ENCODE results near the gene LNX2.

The LNX2 gene

GRCh38 chr13:27535546-27535945 lies 84.8 kb downstream of the LNX2 start:
- Histone ChIP-seq H2BK12ac (ENCODE audit: low read length) (no peak overlapping the region), H3K23ac (ENCODE audit: low read length) (no peak overlapping the region), H2AFZ (ENCODE audit: insufficient read depth, low read length, poor library complexity) (no peak overlapping the region), H3K4me1 (ENCODE audit: control insufficient read depth in 1 of 2, insufficient read depth in 2 of 2, low read length in 2 of 2) (peaks cover 0 to 2% of the 10 kb centered on the region in 2 experiments), H3K4me3 (ENCODE audit: low read depth, low read length) (no peak overlapping the region), H3K79me2 (ENCODE audit: control insufficient read depth, insufficient read depth, low read length, poor library complexity) (no peaks in the 10 kb centered on the region), H3K9me3 (ENCODE audit: insufficient read depth, low read depth, low read length) (no peaks in the 10 kb centered on the region), H3K9ac (ENCODE audit: low read length) (no peak overlapping the region), H2BK120ac (ENCODE audit: insufficient read depth, low read length, poor library complexity) (no peak overlapping the region), H3K4me2 (ENCODE audit: low read length) (no peak overlapping the region), H3K79me1 (ENCODE audit: low read length) (no peaks in the 10 kb centered on the region), H3K18ac (ENCODE audit: low read length) (no peak overlapping the region), H3K36me3 (ENCODE audit: control insufficient read depth in 1 of 2, insufficient read depth in 2 of 2, low read length in 2 of 2) (no peaks in the 10 kb centered on the region), H3K27me3 (ENCODE audit: insufficient read depth, low read length) (no peaks in the 10 kb centered on the region), H4K91ac (ENCODE audit: low read depth, low read length) (no peak overlapping the region), H4K12ac (ENCODE audit: low read depth, low read length) (no peak overlapping the region), H3K4ac (ENCODE audit: low read depth, low read length) (no peak overlapping the region), H4K8ac (ENCODE audit: low read depth, low read length) (no peak overlapping the region), H2BK5ac (ENCODE audit: low read depth, low read length, poor library complexity) (no peak overlapping the region), H3K14ac (ENCODE audit: low read length) (no peak overlapping the region), H3K27ac (ENCODE audit: low read depth, low read length) (no peak overlapping the region), H2AK5ac (ENCODE audit: low read length) (no peak overlapping the region)
- no CpG with 5 or more reads among the region's 8 CpGs for WGBS (ENCODE audit: extremely low coverage, insufficient coverage, insufficient read length)
- DNase-seq, result no peak

DNA sequence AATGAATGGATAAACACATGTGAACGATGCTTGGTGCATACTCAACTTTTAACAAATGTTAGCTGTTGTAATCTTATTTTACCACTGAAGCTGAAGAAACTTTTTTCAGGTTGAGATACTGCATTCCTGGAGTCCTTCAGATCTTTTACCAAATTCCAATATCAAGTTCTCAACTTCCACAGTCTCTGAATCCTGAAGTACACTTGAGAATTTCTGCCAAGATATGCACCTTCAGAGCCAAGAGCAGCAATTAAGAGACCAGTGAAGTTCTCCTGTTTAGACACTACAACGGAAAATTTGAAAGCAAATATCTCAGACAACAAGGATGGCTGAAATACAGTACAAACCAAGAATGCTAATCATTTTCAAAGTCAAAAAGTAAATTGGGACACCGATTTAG lies 85.3 kb downstream of the LNX2 start:
- Histone ChIP-seq H4K91ac (ENCODE audit: low read depth, low read length) (no peak overlapping the region), H2BK5ac (ENCODE audit: low read depth, low read length, poor library complexity) (no peak overlapping the region), H2AFZ (ENCODE audit: insufficient read depth, low read length, poor library complexity) (no peak overlapping the region), H3K9ac (ENCODE audit: low read length) (no peak overlapping the region), H3K4me3 (ENCODE audit: low read depth, low read length) (no peak overlapping the region), H3K4ac (ENCODE audit: low read depth, low read length) (no peak overlapping the region), H4K8ac (ENCODE audit: low read depth, low read length) (no peak overlapping the region), H3K9me3 (ENCODE audit: insufficient read depth, low read depth, low read length) (no peaks in the 10 kb centered on the region), H3K18ac (ENCODE audit: low read length) (no peak overlapping the region), H3K79me1 (ENCODE audit: low read length) (no peaks in the 10 kb centered on the region), H3K27me3 (ENCODE audit: insufficient read depth, low read length) (no peaks in the 10 kb centered on the region), H2BK12ac (ENCODE audit: low read length) (no peak overlapping the region), H3K4me2 (ENCODE audit: low read length) (no peak overlapping the region), H3K27ac (ENCODE audit: low read depth, low read length) (no peak overlapping the region), H3K23ac (ENCODE audit: low read length) (no peak overlapping the region), H3K79me2 (ENCODE audit: control insufficient read depth, insufficient read depth, low read length, poor library complexity) (no peaks in the 10 kb centered on the region), H3K36me3 (ENCODE audit: control insufficient read depth in 1 of 2, insufficient read depth in 2 of 2, low read length in 2 of 2) (no peaks in the 10 kb centered on the region), H3K14ac (ENCODE audit: low read length) (no peak overlapping the region), H2BK120ac (ENCODE audit: insufficient read depth, low read length, poor library complexity) (no peak overlapping the region), H3K4me1 (ENCODE audit: control insufficient read depth in 1 of 2, insufficient read depth in 2 of 2, low read length in 2 of 2) (peaks cover 0 to 2% of the 10 kb centered on the region in 2 experiments), H4K12ac (ENCODE audit: low read depth, low read length) (no peak overlapping the region), H2AK5ac (ENCODE audit: low read length) (no peak overlapping the region)
- DNase-seq, result no peak
- no CpG with 5 or more reads among the region's 3 CpGs for WGBS (ENCODE audit: extremely low coverage, insufficient coverage, insufficient read length)

DNA sequence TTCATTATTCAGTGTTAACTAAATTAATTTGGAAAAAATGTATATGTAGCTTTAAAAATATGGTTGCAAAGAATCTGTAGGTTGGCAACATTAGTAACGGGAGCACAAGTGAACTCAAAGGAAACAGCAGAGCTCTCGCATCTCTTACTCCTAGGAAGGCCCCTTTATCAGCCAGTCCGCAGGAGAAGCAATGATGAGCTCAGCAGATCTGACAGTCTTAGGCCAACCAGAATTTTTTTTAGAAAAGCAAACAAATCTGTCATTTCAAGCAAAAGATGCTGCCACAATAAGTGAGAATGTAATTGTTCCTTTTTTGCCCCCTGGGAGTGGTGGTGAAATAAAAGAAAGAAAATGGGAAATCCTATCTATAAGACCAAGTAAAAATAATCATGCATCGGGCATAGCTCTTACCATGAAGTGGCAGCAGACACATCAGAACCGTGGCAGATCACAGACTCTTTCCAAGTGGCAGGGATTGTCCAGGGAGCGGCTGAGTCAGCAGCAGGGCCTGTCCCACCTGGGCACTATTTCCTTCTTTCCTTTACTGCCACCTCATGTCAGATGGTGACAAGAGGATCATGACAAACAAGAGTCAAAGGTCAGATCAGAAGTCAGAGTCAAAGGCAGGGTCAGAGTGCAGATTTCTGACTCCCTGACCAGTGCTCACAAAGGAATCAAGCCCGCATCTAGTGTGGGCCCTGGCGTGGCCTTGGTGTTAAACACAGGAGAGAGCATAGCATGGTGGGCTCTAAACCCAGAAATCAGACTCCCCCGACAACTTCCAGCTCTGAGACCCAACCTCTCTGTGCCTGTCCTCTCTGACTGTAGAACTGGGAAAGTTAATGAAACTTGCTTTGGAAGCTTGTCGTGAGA lies 86.0 kb downstream of the LNX2 start:
- Histone ChIP-seq H4K8ac (ENCODE audit: low read depth, low read length) (no peak overlapping the region), H3K79me1 (ENCODE audit: low read length) (no peaks in the 10 kb centered on the region), H3K79me2 (ENCODE audit: control insufficient read depth, insufficient read depth, low read length, poor library complexity) (no peaks in the 10 kb centered on the region), H2AFZ (ENCODE audit: insufficient read depth, low read length, poor library complexity) (no peak overlapping the region), H3K36me3 (ENCODE audit: control insufficient read depth in 1 of 2, insufficient read depth in 2 of 2, low read length in 2 of 2) (no peaks in the 10 kb centered on the region), H3K14ac (ENCODE audit: low read length) (no peak overlapping the region), H4K91ac (ENCODE audit: low read depth, low read length) (no peak overlapping the region), H3K4me2 (ENCODE audit: low read length) (no peak overlapping the region), H3K23ac (ENCODE audit: low read length) (no peak overlapping the region), H3K9ac (ENCODE audit: low read length) (no peak overlapping the region), H3K18ac (ENCODE audit: low read length) (no peak overlapping the region), H3K9me3 (ENCODE audit: insufficient read depth, low read depth, low read length) (no peaks in the 10 kb centered on the region), H2BK5ac (ENCODE audit: low read depth, low read length, poor library complexity) (no peak overlapping the region), H2BK120ac (ENCODE audit: insufficient read depth, low read length, poor library complexity) (no peak overlapping the region), H3K27me3 (ENCODE audit: insufficient read depth, low read length) (no peaks in the 10 kb centered on the region), H3K27ac (ENCODE audit: low read depth, low read length) (no peak overlapping the region), H2AK5ac (ENCODE audit: low read length) (no peak overlapping the region), H3K4me3 (ENCODE audit: low read depth, low read length) (no peak overlapping the region), H3K4me1 (ENCODE audit: control insufficient read depth in 1 of 2, insufficient read depth in 2 of 2, low read length in 2 of 2) (peaks cover 0 to 2% of the 10 kb centered on the region in 2 experiments), H3K4ac (ENCODE audit: low read depth, low read length) (no peak overlapping the region), H2BK12ac (ENCODE audit: low read length) (no peak overlapping the region), H4K12ac (ENCODE audit: low read depth, low read length) (no peak overlapping the region)
- WGBS (ENCODE audit: extremely low coverage, insufficient coverage, insufficient read length), result no CpG with 5 or more reads among the region's 10 CpGs
- DNase-seq, result no peak

GRCh38 chr13:27533155-27533643 lies 87.1 kb downstream of the LNX2 start:
- Histone ChIP-seq H2AK5ac (ENCODE audit: low read length) (no peak overlapping the region), H3K23ac (ENCODE audit: low read length) (no peak overlapping the region), H2BK12ac (ENCODE audit: low read length) (no peak overlapping the region), H2AFZ (ENCODE audit: insufficient read depth, low read length, poor library complexity) (no peak overlapping the region), H3K79me2 (ENCODE audit: control insufficient read depth, insufficient read depth, low read length, poor library complexity) (no peaks in the 10 kb centered on the region), H2BK5ac (ENCODE audit: low read depth, low read length, poor library complexity) (no peak overlapping the region), H3K79me1 (ENCODE audit: low read length) (no peaks in the 10 kb centered on the region), H3K18ac (ENCODE audit: low read length) (no peak overlapping the region), H3K36me3 (ENCODE audit: control insufficient read depth in 1 of 2, insufficient read depth in 2 of 2, low read length in 2 of 2) (no peaks in the 10 kb centered on the region), H4K91ac (ENCODE audit: low read depth, low read length) (no peak overlapping the region), H3K4ac (ENCODE audit: low read depth, low read length) (no peak overlapping the region), H3K9me3 (ENCODE audit: insufficient read depth, low read depth, low read length) (peaks cover 6% of the 10 kb centered on the region), H4K12ac (ENCODE audit: low read depth, low read length) (no peak overlapping the region), H3K14ac (ENCODE audit: low read length) (no peak overlapping the region), H3K4me2 (ENCODE audit: low read length) (no peak overlapping the region), H4K8ac (ENCODE audit: low read depth, low read length) (peak overlapping the region; percentile 17), H3K4me1 (ENCODE audit: control insufficient read depth in 1 of 2, insufficient read depth in 2 of 2, low read length in 2 of 2) (peaks cover 0 to 2% of the 10 kb centered on the region in 2 experiments), H3K27ac (ENCODE audit: low read depth, low read length) (no peak overlapping the region), H3K27me3 (ENCODE audit: insufficient read depth, low read length) (no peaks in the 10 kb centered on the region), H3K4me3 (ENCODE audit: low read depth, low read length) (no peak overlapping the region), H3K9ac (ENCODE audit: low read length) (no peak overlapping the region), H2BK120ac (ENCODE audit: insufficient read depth, low read length, poor library complexity) (no peak overlapping the region)
- DNase-seq, result peak; percentile 73 to 90
- WGBS (ENCODE audit: extremely low coverage, insufficient coverage, insufficient read length), result no CpG with 5 or more reads among the region's 19 CpGs

All from trophoblast cell (in vitro differentiated cells and primary cell).